ENCODE results near the gene LRRC19. TPM values are rescaled to one million over a fixed set of nuclear protein-coding genes. Genes with fewer than 3 reads are reported as not detected.

LRRC19 gene
- total RNA-seq (2021; ENCODE audit: unreplicated experiment) (not detected), Bru-seq, nascent RNA (not detected), BruChase-seq, experiment 1, labeled RNA remaining after a 6-hour chase (not detected), BruChase-seq, experiment 2, labeled RNA remaining after a 2-hour chase (not detected)
- polyA plus RNA-seq (2012): 0.02 TPM in 1 of 2 replicates, not detected in the other
- long read RNA-seq: 0 reads

GRCh38 chr9:27005491-27005890, at the start of gene LRRC19:
TSS of gene LRRC19 (minus strand) at chr9:27005672. CDS start at chr9:26999694, 5,978 bp downstream.
- Histone ChIP-seq H3K27ac (ENCODE audit: low read depth, low read length) (no peak within 1 kb of the TSS), H3K9me3 (ENCODE audit: control insufficient read depth in 1 of 2, insufficient read depth in 1 of 2, low read depth in 1 of 2, low read length in 2 of 2) (no peaks in the 10 kb centered on the region), H3K9ac (ENCODE audit: low read length) (no peak within 1 kb of the TSS), H3K4me1 (ENCODE audit: control insufficient read depth in 1 of 2, insufficient read depth in 2 of 2, low read length in 2 of 2) (no peaks in the 10 kb centered on the region), H2AFZ (ENCODE audit: low read depth, low read length, poor library complexity, severe bottlenecking) (no peak within 1 kb of the TSS), H3K9me2 (ENCODE audit: insufficient read depth) (no peaks in the 10 kb centered on the region), H3K36me3 (ENCODE audit: control insufficient read depth in 1 of 2, insufficient read depth in 2 of 2, low read length in 2 of 2) (peaks cover 0 to 4% of the 10 kb centered on the region in 2 experiments; a peak in 2 of 4 replicates), H3K27me3 (ENCODE audit: insufficient read depth, low read length) (no peaks in the 10 kb centered on the region), H3K4me2 (ENCODE audit: low read length) (no peak within 1 kb of the TSS), H3K4me3 (replicated peaks in 1 of 2; ENCODE audit: low read depth in 1 of 2, low read length in 2 of 2) (no peak within 1 kb of the TSS), H3K79me2 (ENCODE audit: insufficient read depth, low read length) (no peaks in the 10 kb centered on the region), H4K20me1 (ENCODE audit: insufficient read depth) (no peaks in the 10 kb centered on the region)
- ChIA-PET POLR2A (no interaction called here), RAD21 (ENCODE audit: low non-redundant PET in 1 of 2, low total read pairs in 2 of 2, uncharacterized antibody in 2 of 2, unreplicated experiment in 2 of 2) (no interaction called here), CTCF (no interaction called here)
- no TSS peak for BruUV-seq (replicated peaks)
- no peak for DNase-seq (ENCODE audit: low read depth, low spot score)
- TF ChIP-seq ZBTB33 (IDR thresholded peaks at IDR 0.05; ENCODE audit: extremely low read depth, insufficient replicate concordance, low read length): no peak
- TF ChIP-seq CEBPB (IDR thresholded peaks at IDR 0.05; ENCODE audit: low read depth): no peak
- no peak for TF ChIP-seq EZH2 (IDR thresholded peaks at IDR 0.05)
- no peak for TF ChIP-seq ELF1 (IDR thresholded peaks at IDR 0.05; ENCODE audit: borderline replicate concordance, low read depth)
- no peak for ATAC-seq
- intact Hi-C loops (cut with micrococcal nuclease): no loop called here

GRCh38 chr9:27054841-27055240, 49.4 kb upstream of the LRRC19 start:
- Histone ChIP-seq H3K79me2 (ENCODE audit: insufficient read depth, low read length) (no peaks in the 10 kb centered on the region), H3K4me3 (replicated peaks in 1 of 2; ENCODE audit: low read depth in 1 of 2, low read length in 2 of 2) (no peak overlapping the region), H4K20me1 (ENCODE audit: insufficient read depth) (no peaks in the 10 kb centered on the region), H3K4me2 (ENCODE audit: low read length) (no peak overlapping the region), H3K4me1 (ENCODE audit: control insufficient read depth in 1 of 2, insufficient read depth in 2 of 2, low read length in 2 of 2) (no peaks in the 10 kb centered on the region), H3K27ac (ENCODE audit: low read depth, low read length) (no peak overlapping the region), H3K9ac (ENCODE audit: low read length) (no peak overlapping the region), H3K9me3 (ENCODE audit: control insufficient read depth in 1 of 2, insufficient read depth in 1 of 2, low read depth in 1 of 2, low read length in 2 of 2) (no peaks in the 10 kb centered on the region), H3K9me2 (ENCODE audit: insufficient read depth) (no peaks in the 10 kb centered on the region), H2AFZ (ENCODE audit: low read depth, low read length, poor library complexity, severe bottlenecking) (no peak overlapping the region), H3K36me3 (ENCODE audit: control insufficient read depth in 1 of 2, insufficient read depth in 2 of 2, low read length in 2 of 2) (no peaks in the 10 kb centered on the region; a peak in 1 of 4 replicates), H3K27me3 (ENCODE audit: insufficient read depth, low read length) (no peaks in the 10 kb centered on the region)
- ChIA-PET CTCF (no interaction called here), RAD21 (ENCODE audit: low non-redundant PET in 1 of 2, low total read pairs in 2 of 2, uncharacterized antibody in 2 of 2, unreplicated experiment in 2 of 2) (no interaction called here), POLR2A (no interaction called here)
- DNase-seq (ENCODE audit: low read depth, low spot score): no peak
- no TSS peak for BruUV-seq (replicated peaks)
- ATAC-seq: no peak
- intact Hi-C loops (cut with micrococcal nuclease): no loop called here
- no peak for TF ChIP-seq EZH2 (IDR thresholded peaks at IDR 0.05)
- no peak for TF ChIP-seq POLR2A (IDR thresholded peaks at IDR 0.05; ENCODE audit: borderline replicate concordance, extremely low read depth, insufficient read depth, insufficient read length)
- TF ChIP-seq REST (IDR thresholded peaks at IDR 0.05; ENCODE audit: low read depth): no peak
- no peak for TF ChIP-seq TCF7L2 (IDR thresholded peaks at IDR 0.05; ENCODE audit: borderline replicate concordance, extremely low read depth, insufficient read depth, insufficient read length)
- TF ChIP-seq SRF (IDR thresholded peaks at IDR 0.05; ENCODE audit: low read depth): no peak
- TF ChIP-seq CEBPB (IDR thresholded peaks at IDR 0.05; ENCODE audit: low read depth): no peak
- no peak for TF ChIP-seq YY1 (IDR thresholded peaks at IDR 0.05; ENCODE audit: extremely low read depth, insufficient replicate concordance, low read depth, low read length)
- TF ChIP-seq RAD21 (IDR thresholded peaks at IDR 0.05; ENCODE audit: low read depth): no peak
- no peak for TF ChIP-seq CBX3 (IDR thresholded peaks at IDR 0.05; ENCODE audit: low read depth)
- no peak for TF ChIP-seq ATF3 (IDR thresholded peaks at IDR 0.05)
- TF ChIP-seq POLR2AphosphoS5 (IDR thresholded peaks at IDR 0.05; ENCODE audit: low read depth, low read length): no peak

All from HCT116 (cell line).